Stimulated activated CD8-positive, alpha-beta memory T cell treated with anti-CD3 and anti-CD28 coated beads, Interleukin-7, amount 100 ng/mL, for 1 hour (primary cell): Measurements from ENCODE around the gene NRCAM.

Experiments used
- DNase-seq, 2 donors: peaks; one replicate each; pipeline ENCODE4 v3.0.0-alpha.2; 2020; ENCODE audit warnings: low read depth in 2 of 2

NRCAM gene

DNA sequence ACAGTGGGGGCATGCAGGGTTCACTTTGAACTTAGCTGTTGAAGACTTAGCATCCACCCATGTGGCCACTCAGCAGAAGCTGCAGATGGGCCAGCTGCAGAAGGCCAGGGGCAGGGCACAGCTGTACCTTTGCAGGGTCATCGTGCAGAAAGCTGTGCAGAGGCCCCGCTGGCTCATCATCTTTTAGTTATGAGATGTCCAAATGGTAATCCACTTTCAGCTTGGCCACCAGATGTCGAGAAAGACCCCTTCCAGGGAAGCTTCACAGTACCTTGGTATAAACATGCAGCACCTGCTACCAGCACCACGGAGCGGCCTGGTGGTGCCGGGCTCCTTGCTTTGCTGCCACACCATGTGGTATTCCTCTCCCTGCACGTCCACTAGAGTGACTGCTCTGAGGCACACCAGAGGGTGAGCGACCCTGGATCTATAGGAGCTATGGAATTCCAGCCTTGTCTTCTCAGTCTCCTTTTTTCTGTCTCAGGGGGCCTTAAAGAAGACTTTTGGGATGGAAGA is 251.9 kb downstream of the NRCAM start:
- no peak for DNase-seq

DNA sequence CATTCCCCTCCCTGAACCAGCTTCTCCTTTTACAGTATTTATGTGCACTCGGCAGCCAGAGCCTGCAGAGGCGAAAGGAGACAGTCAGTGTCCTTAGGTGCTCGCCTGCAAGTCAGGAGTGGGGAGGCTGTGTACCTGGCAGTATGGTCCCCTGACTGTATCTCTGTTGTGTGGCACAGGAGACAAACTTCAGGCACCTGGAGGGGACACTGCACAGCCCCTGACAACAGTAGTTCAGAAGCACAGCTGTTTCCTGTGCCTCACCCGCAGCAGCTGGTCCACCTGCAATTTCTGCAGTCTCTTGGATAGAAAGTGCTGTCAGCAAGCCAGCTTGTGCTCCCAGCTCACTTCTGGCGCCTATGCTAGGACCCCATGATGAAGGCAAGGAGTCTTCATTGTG is 252.7 kb downstream of the NRCAM start:
- no peak for DNase-seq

DNA sequence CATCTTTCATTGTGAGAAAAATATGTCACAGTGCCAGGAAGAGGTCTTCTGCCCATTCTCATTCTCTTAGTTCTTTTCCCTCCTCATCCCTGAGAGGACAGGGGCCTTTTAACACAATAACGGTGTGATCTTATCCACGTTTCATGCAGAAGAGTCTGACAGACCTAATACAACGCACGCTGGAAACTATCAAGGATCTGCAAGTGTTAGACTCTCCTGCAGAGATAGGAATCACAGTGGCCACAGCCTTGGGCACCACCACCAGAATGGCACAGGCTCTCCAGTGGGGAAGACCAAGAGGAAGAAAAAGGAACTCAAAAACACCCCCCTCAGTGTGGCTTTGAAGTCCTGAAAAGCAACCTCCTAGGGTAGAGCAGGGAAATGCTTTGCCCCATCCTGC is 253.5 kb downstream of the NRCAM start:
- DNase-seq = no peak

- DNase-seq = no peak
These were observed 254.5 kb downstream of the NRCAM start for GRCh38 chr7:108201766-108202165.

DNA sequence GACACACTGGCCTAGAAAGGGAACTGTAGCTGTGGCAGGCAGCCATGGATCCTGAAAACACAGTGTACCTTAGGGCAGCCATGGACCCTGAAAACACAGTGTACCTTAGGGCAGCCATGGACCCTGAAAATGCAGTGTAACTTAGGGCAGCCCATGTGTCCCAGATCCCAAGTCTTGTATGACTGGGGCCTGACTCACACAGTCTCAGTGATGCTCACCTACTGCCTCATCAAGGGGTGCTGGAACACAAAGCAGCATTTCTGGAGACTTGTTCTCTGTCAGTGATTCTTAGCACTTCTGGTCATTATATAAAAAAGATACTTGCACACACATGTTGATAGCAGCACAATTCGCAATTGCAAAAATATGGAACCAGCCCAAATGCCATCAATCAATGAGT is 255.9 kb downstream of the NRCAM start:
- DNase-seq = no peak

DNA sequence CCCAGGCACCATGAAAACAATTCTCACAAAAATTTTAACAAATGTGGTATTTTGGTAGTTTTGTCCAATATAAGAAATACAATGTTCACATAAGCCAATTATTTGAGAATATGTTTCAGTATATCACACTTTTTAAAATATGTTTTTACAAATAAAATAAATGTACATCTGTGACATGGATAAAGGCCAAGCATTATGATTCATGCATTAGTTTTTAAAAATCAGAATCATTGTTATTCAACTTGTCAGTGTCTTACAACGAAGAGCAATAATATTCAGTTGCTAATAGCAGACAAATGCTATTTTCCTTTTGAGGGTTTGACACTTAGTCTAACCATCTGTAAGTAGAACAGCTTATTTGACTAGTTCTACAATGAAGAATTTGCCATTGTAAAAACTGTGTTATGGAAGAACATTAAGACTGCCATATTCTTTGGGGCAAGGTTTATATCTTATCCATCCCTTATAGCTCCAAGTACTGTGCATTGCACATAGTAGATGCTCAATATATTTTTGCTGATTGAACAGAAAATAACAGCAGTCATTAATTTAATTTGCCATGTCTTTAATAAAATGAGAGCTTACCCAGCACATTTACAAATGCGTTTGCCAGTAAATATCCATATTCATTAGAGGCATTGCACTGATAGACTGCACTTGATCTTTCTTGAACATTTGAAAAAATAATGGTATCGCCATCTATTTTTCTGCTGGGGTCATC is 258.7 kb downstream of the NRCAM start:
- no peak for DNase-seq

- no peak for DNase-seq
These were observed 260.2 kb downstream of the NRCAM start for GRCh38 chr7:108196004-108196403.

- no peak for DNase-seq
These were observed 262.4 kb downstream of the NRCAM start for GRCh38 chr7:108193594-108194498.

DNA sequence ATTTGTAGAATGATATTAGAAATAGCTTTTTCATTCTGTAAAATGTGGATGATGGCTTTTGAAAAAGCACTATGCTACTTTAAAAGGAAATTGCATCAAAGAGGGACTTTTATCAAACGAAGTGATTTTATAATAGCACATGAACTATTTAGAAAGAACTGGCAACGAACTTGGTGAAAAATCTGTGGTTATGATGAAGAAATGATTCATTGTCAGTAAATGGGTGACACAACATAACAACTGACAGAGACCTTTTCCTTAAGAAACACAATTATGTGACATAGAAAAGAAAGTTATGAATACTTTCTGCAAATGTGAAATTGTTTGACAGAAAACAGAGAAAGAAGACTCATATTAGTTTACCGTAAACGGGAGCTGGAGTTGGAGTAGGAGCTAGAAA is 265.3 kb downstream of the NRCAM start:
- no peak for DNase-seq

DNA sequence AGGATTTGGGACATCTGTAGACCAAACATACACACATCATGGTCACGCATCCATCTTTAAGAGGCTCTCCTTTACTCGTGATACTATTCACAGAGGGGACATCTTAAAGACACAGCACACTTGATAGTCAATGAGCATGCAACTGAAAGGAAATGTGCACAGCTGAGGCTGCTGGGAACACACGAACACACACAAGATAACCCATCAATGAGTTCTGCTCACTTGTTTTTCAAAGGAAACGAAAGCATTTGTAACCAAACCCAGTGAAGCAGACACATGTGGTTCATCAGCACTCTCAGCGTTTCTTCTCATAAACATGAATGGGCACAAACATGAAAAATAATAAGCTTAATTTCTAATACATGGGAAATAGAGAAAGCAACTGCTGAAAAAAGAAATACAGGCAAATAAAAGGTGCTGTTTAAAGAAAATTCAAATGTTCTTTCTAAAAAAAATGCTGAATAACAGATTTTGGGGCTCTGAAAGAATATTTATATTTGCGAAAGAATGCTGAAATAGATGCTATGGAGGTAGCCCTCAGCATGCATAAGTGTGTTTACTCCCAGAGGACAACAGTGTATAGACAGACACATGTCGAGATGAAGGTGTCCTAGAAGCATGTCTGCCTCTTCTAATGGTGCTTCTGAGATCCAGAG is 266.4 kb downstream of the NRCAM start:
- no peak for DNase-seq

- no peak for DNase-seq
These were observed 267.5 kb downstream of the NRCAM start for GRCh38 chr7:108188724-108189123.

GRCh38 chr7:108181073-108181985 is 274.9 kb downstream of the NRCAM start:
- DNase-seq = no peak

DNA sequence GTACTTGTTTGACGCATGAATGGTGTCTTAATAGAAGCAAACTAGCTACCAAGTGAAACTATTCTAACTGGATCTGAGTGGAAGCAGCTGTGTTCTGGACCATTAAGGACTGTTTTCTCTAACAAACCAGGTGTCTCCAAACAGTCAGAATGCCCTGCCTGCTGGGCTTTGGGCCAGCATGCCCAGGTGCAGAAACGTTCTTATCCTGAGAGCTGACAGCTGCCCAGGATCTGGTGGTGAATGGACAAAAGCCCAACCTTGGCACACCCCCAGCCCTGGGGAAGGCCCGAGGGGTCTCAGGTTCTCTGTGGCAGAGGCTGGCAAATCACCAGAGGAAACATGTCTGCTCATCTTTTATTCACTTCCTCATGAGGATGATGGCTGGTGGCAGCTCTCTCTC is 277.8 kb downstream of the NRCAM start:
- no peak for DNase-seq

- DNase-seq = no peak
These were observed 285.1 kb downstream of the NRCAM start for GRCh38 chr7:108171164-108171563.

DNA sequence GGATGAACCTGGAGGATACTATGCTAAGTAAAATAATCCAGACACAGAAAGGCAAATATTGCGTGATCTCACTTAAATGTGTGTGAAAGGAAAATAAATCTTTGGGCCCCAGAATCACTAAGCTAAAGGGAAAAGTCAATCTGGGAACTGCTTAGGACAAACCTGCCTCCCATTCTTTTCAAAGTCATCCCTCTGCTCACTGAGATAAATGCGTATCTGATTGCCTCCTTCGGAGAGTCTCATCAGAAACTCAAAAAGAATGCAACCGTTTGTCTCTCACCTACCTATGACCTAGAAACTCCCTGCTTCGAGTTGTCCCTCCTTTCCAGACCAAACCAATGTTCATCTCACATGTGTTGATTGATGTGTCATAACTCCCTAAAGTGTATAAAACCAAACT is 286.0 kb downstream of the NRCAM start:
- no peak for DNase-seq

DNA sequence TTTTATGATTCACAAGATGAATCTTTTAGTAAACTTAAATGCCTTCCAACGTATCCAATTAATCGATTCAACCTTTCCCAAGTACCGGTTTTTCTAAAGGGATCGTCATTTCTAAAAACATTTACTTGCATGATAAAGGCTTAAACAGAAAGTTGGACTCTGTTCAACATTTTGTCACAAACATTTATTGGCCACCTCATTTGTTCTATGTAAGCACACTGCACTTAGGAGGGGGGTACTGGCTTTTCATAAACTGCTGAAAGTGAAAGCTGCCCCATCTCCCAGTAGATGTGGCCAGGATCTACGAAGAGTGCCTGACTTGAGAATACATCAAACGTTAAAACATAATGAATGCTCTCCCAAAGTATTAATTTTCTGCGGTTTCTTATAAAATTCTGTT is 288.8 kb downstream of the NRCAM start:
- no peak for DNase-seq

DNA sequence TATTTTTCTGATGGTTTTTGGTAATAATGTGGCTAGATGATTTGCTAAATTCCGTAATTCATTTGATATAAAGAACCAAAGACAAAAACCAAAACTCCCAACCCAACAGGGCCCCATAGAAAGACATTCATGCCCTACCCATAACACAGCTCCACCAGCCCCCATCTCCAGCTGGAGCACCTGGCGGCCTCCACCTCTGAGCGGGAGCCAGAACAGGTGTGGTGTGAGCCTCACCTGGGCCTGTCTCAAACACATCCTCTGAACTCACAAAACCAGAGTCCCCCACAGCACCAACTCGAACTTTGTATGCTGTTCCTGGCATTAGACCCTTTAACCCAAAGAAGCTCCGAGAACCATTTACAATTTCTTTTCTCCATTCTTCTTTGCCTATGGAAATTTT is 289.5 kb downstream of the NRCAM start:
- DNase-seq = no peak

- no peak for DNase-seq
These were observed 290.5 kb downstream of the NRCAM start for GRCh38 chr7:108165723-108166122.

- no peak for DNase-seq
These were observed 291.3 kb downstream of the NRCAM start for GRCh38 chr7:108164946-108165345.

GRCh38 chr7:108164342-108164741 is 291.9 kb downstream of the NRCAM start:
- no peak for DNase-seq

DNA sequence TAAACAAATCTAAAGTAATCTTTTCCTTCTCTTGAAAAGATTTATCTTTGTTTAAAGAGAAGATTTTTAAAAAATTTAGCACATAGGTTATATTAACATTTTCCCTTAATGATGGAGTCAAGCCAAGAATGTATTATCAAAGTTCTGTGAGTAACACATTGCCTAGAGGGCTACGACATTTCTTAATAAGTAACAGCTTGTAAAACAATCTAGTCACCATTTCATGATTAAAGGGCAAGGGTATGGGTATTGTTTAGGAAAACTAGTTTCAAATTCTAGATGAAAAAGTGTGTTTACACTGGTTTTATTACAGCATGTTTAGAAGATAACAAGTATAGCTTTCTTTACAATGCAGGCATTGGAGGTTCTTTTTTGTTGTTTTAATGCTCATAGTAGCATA is 297.5 kb downstream of the NRCAM start:
- DNase-seq = no peak
